ENCODE results near the gene ADM.

ADM gene

GRCh38 chr11:10305964-10306918 lies 1.4 kb downstream of the ADM start:
- no peak for TF ChIP-seq CTCF (IDR thresholded peaks at IDR 0.05; ENCODE audit: low read length, missing control alignments)
- no peak for DNase-seq (ENCODE audit: low read depth)

GRCh38 chr11:10307022-10307399 lies 2.1 kb downstream of the ADM start:
- TF ChIP-seq CTCF (IDR thresholded peaks at IDR 0.05; ENCODE audit: low read length, missing control alignments): no peak
- peak; percentile 74 for DNase-seq (ENCODE audit: low read depth)
- peak overlapping the region; percentile 95 for H3K4me3 ChIP-seq (replicated peaks; ENCODE audit: low read depth, low read length)

More at GRCh38 chr11:10305964-10306918, 1.4 kb downstream of the ADM start:
- peak overlapping the region; percentile 95 for H3K4me3 ChIP-seq (replicated peaks; ENCODE audit: low read depth, low read length)

GRCh38 chr11:10307400-10308200 lies 2.7 kb downstream of the ADM start:
- DNase-seq (ENCODE audit: low read depth): peak; percentile 95
- peak overlapping the region; percentile 95 for H3K4me3 ChIP-seq (replicated peaks; ENCODE audit: low read depth, low read length)
- TF ChIP-seq CTCF (IDR thresholded peaks at IDR 0.05; ENCODE audit: low read length, missing control alignments): peak; percentile 77

- DNase-seq (ENCODE audit: low read depth): no peak
- H3K4me3 ChIP-seq (replicated peaks; ENCODE audit: low read depth, low read length): peak overlapping the region; percentile 95
- no peak for TF ChIP-seq CTCF (IDR thresholded peaks at IDR 0.05; ENCODE audit: low read length, missing control alignments)
These were observed 3.5 kb downstream of the ADM start for GRCh38 chr11:10308201-10308954.

- DNase-seq (ENCODE audit: low read depth): peak; percentile 84
- no peak overlapping the region for H3K4me3 ChIP-seq (replicated peaks; ENCODE audit: low read depth, low read length)
- no peak for TF ChIP-seq CTCF (IDR thresholded peaks at IDR 0.05; ENCODE audit: low read length, missing control alignments)
These were observed 4.6 kb downstream of the ADM start for GRCh38 chr11:10309163-10310093.

Data from fibroblast of pulmonary artery (primary cell).